Measurements from ENCODE around the gene CRYBG2.

GRCh38 chr1:26350701-26351589 lies 3.0 kb downstream of the CRYBG2 start:
- no peak for TF ChIP-seq CTCF (IDR thresholded peaks at IDR 0.05)
- no peak for TF ChIP-seq POLR2A (IDR thresholded peaks at IDR 0.05)

Measured in right lobe of liver (tissue), 4 donors.